ENCODE measurements around the gene MSH2.

- TF ChIP-seq REST (IDR thresholded peaks at IDR 0.05; ENCODE audit: insufficient read depth in 1 of 2, low read depth in 2 of 2, low read length in 2 of 2), result no peak
- no peak for TF ChIP-seq POLR2AphosphoS5 (IDR thresholded peaks at IDR 0.05; ENCODE audit: low read depth, low read length)
Measured at GRCh38 chr2:47455411-47455810, 52.5 kb downstream of the MSH2 start.

All from PFSK-1 (cell line).